Liver (tissue), 9 donors: ENCODE measurements around the gene KATNAL1. TPM values are rescaled to one million over a fixed set of nuclear protein-coding genes. Genes with fewer than 3 reads are reported as not detected.
"Not testable (repeated sequence)": the region's sequence is repeated elsewhere in the genome, so short reads cannot be mapped to it uniquely, and the experiment has no call there.

Experiments
- DNase-seq: peaks from one replicate; pipeline ENCODE4 v3.0.0-alpha.2; 2017; ENCODE audit warnings: low spot score
- H3K27ac ChIP-seq, 2 donors: one replicate each; pipeline ENCODE4 v1.7.0; 2013; ENCODE audit warnings: inconsistent platforms in 2 of 2, low read length in 2 of 2, control low read depth in 1 of 2, low read depth in 1 of 2, mild to moderate bottlenecking in 1 of 2
- H3K27me3 ChIP-seq, 4 donors: one replicate each; pipeline versions ENCODE4 v1.6.1 to v1.7.0; 2013; ENCODE audit warnings: low read length in 3 of 4, inconsistent platforms in 1 of 4, mild to moderate bottlenecking in 1 of 4, moderate library complexity in 1 of 4; ENCODE audit not compliant: control insufficient read depth in 4 of 4, insufficient read depth in 4 of 4
- H3K36me3 ChIP-seq, 4 donors: one replicate each; pipeline versions ENCODE4 v1.6.1 to v1.7.0; 2013; ENCODE audit warnings: low read length in 3 of 4, mild to moderate bottlenecking in 3 of 4, low read depth in 1 of 4, moderate library complexity in 1 of 4; ENCODE audit not compliant: control insufficient read depth in 4 of 4, insufficient read depth in 3 of 4
- H3K4me1 ChIP-seq, 4 donors: one replicate each; pipeline versions ENCODE4 v1.6.1 to v1.7.0; 2013; ENCODE audit warnings: low read length in 3 of 4, mild to moderate bottlenecking in 3 of 4, moderate library complexity in 1 of 4; ENCODE audit not compliant: control insufficient read depth in 4 of 4, insufficient read depth in 4 of 4
- H3K4me3 ChIP-seq, 3 donors: one replicate each; pipeline versions ENCODE4 v1.6.1 to v1.7.0; 2013; ENCODE audit warnings: low read length in 3 of 3, control low read depth in 1 of 3, low read depth in 1 of 3, mild to moderate bottlenecking in 1 of 3
- H3K9ac ChIP-seq, 2 donors: one replicate each; pipeline ENCODE4 v1.7.0; 2013; ENCODE audit warnings: low read length in 2 of 2, mild to moderate bottlenecking in 2 of 2, moderate library complexity in 2 of 2, control low read depth in 1 of 2, low read depth in 1 of 2
- H3K9me3 ChIP-seq, 4 donors: one replicate each; pipeline versions ENCODE4 v1.6.1 to v1.7.0; 2013; ENCODE audit warnings: low read length in 3 of 4; ENCODE audit not compliant: control insufficient read depth in 4 of 4
- EGR1 ChIP-seq, 2 donors: IDR thresholded peaks; 2 replicates each; pipeline ENCODE4 v1.6.1; 2016 to 2018; ENCODE audit warnings: antibody characterized with exemption in 2 of 2, low read depth in 2 of 2
- FOXA1 ChIP-seq: IDR thresholded peaks from 2 replicates; pipeline ENCODE4 v1.6.1; 2016; ENCODE audit warnings: antibody characterized with exemption
- FOXA2 ChIP-seq: IDR thresholded peaks from 2 replicates; pipeline ENCODE4 v1.6.1; 2016; ENCODE audit warnings: antibody characterized with exemption
- GABPA ChIP-seq, 2 donors: IDR thresholded peaks in 1 of 2; conservative IDR thresholded peaks in 1 of 2; 2 replicates each; pipeline ENCODE4 v1.6.1; 2016; ENCODE audit warnings: antibody characterized with exemption in 2 of 2, mild to moderate bottlenecking in 1 of 2, moderate library complexity in 1 of 2
- HNF4A ChIP-seq, 2 donors: conservative IDR thresholded peaks; 2 replicates each; pipeline ENCODE4 v1.6.1; 2016; ENCODE audit warnings: antibody characterized with exemption in 2 of 2, mild to moderate bottlenecking in 2 of 2
- HNF4G ChIP-seq: IDR thresholded peaks from 2 replicates; pipeline ENCODE4 v1.6.1; 2016; ENCODE audit warnings: antibody characterized with exemption
- JUND ChIP-seq, 2 donors: IDR thresholded peaks; 2 replicates each; pipeline ENCODE4 v1.6.1; 2016; ENCODE audit warnings: antibody characterized with exemption in 2 of 2
- MAX ChIP-seq: IDR thresholded peaks from 2 replicates; pipeline ENCODE4 v1.6.1; 2016; ENCODE audit warnings: antibody characterized with exemption
- NR2F2 ChIP-seq: IDR thresholded peaks from 2 replicates; pipeline ENCODE4 v1.6.1; 2016; ENCODE audit warnings: antibody characterized with exemption
- RAD21 ChIP-seq, 2 donors: IDR thresholded peaks; 2 replicates each; pipeline ENCODE4 v1.6.1; 2016; ENCODE audit warnings: antibody characterized with exemption in 2 of 2, mild to moderate bottlenecking in 2 of 2
- REST ChIP-seq: IDR thresholded peaks from 2 replicates; pipeline ENCODE4 v1.6.1; 2016; ENCODE audit warnings: antibody characterized with exemption, mild to moderate bottlenecking
- SP1 ChIP-seq: IDR thresholded peaks from 2 replicates; pipeline ENCODE4 v1.6.1; 2018; ENCODE audit warnings: antibody characterized with exemption, mild to moderate bottlenecking
- TAF1 ChIP-seq: conservative IDR thresholded peaks from 2 replicates; pipeline ENCODE4 v1.6.1; 2016; ENCODE audit warnings: antibody characterized with exemption, mild to moderate bottlenecking
- YY1 ChIP-seq: IDR thresholded peaks from 2 replicates; pipeline ENCODE4 v1.6.1; 2016; ENCODE audit warnings: antibody characterized with exemption, mild to moderate bottlenecking
- WGBS: extraction: QIAGEN DNeasy Blood & Tissue Kit; methylation state at CpG from one replicate; pipeline ENCODE4 v1.1.7; 2013; 5-methylcytosine and 5-hydroxymethylcytosine counted together
- polyA plus RNA-seq, 2 donors: library from polyadenylated mRNA; stranded (reverse) in 1 of 2; unstranded in 1 of 2; fragments of 200-250 nt in 1 of 2; fragments of >200 nt in 1 of 2; fragmentation: Nextera tagmentation in 1 of 2; extraction: Ambion mirVana in 1 of 2; gene quantifications; one replicate each; pipeline versions ENCODE4 v1.2.1 to v1.2.3, GENCODE V29; 2013 to 2015
- total RNA-seq, 2 donors: library from RNA; depleted of rRNA; stranded (reverse); fragments of >200 nt; gene quantifications; one replicate each; pipeline ENCODE4 v1.2.3, GENCODE V29; 2014
- TF ChIP-seq, protein P1 (sequence below): IDR thresholded peaks from 2 replicates; pipeline ENCODE4 v1.6.1; 2016; ENCODE audit warnings: antibody characterized with exemption
- TF ChIP-seq, protein P2 (sequence below): fragments of 150-350 bp; IDR thresholded peaks from 2 replicates; pipeline ENCODE4 v1.5.1; 2017; ENCODE audit warnings: improper control_type of control experiment, low read depth, low read length; ENCODE audit not compliant: missing input control
- TF ChIP-seq, protein P3 (sequence below): IDR thresholded peaks from 2 replicates; pipeline ENCODE4 v1.6.1; 2016; ENCODE audit warnings: antibody characterized with exemption
- donor health status: healthy.
- donor health status: healthy.
- donor health status: healthy.
- donor health status: healthy.
- donor health status: healthy.

KATNAL1 gene
- total and polyA plus RNA-seq, 4 donors = 2.7 to 12.8 (median 6.0) TPM

GRCh38 chr13:30266756-30267155, 40.6 kb downstream of the KATNAL1 start:
- TF ChIP-seq NR2F2 (no peak), HNF4A (conservative IDR thresholded peaks at IDR 0.05) (no peak), HNF4G (no peak), TAF1 (no peak), EGR1 (IDR thresholded peaks at IDR 0.05; ENCODE audit: low read depth in 2 of 2) (no peak), RAD21 (IDR thresholded peaks at IDR 0.05) (no peak), JUND (IDR thresholded peaks at IDR 0.05) (no peak), REST (no peak)
- TF ChIP-seq, protein P1, sequence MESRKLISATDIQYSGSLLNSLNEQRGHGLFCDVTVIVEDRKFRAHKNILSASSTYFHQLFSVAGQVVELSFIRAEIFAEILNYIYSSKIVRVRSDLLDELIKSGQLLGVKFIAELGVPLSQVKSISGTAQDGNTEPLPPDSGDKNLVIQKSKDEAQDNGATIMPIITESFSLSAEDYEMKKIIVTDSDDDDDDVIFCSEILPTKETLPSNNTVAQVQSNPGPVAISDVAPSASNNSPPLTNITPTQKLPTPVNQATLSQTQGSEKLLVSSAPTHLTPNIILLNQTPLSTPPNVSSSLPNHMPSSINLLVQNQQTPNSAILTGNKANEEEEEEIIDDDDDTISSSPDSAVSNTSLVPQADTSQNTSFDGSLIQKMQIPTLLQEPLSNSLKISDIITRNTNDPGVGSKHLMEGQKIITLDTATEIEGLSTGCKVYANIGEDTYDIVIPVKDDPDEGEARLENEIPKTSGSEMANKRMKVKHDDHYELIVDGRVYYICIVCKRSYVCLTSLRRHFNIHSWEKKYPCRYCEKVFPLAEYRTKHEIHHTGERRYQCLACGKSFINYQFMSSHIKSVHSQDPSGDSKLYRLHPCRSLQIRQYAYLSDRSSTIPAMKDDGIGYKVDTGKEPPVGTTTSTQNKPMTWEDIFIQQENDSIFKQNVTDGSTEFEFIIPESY = no peak
- Histone ChIP-seq H3K9me3 (no peaks in the 10 kb centered on the region), H3K4me1 (no peaks in the 10 kb centered on the region), H3K27ac (no peak overlapping the region), H3K4me3 (no peak overlapping the region), H3K36me3 (no peaks in the 10 kb centered on the region), H3K9ac (no peak overlapping the region), H3K27me3 (no peaks in the 10 kb centered on the region)
- DNase-seq = no peak
- 94% methylated on average over 2 of the region's 2 CpGs for WGBS

GRCh38 chr13:30259149-30259733, 48.1 kb downstream of the KATNAL1 start:
- H3K36me3 ChIP-seq, H3K9me3 ChIP-seq, H3K9ac ChIP-seq, H3K4me3 ChIP-seq, H3K27me3 ChIP-seq, DNase-seq, H3K4me1 ChIP-seq, H3K27ac ChIP-seq: not testable (repeated sequence)
- WGBS = 98% methylated on average over 22 of the region's 22 CpGs

DNA sequence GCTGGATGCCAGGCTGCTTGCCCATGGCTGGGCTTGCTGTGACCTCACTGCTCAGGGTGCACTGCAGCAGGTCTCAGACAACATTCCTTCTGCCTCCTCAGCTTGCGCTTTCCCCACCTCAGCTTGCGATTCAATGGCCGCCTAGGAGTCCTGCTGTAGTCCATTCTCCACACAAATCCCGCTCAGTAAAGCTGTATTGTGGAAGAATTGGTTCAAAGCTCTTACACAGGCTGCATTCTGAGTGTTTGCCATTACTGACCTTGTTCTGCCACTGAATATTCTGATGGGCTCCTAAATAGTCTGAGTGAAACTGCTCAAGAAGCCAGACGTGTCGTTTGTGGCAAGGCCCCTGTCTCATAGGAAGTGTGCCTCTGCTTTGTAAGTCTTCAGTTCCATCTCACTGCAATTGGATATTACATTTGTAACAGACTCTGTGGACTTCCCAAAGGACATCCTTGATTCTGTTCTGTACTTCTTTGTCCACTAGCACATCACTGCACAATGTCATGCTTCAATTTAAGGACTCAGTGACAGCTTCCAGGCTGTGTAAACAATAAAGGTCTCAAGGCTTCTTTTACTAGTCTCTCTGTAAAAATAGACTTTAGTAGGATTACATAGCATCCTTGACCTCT, 49.8 kb downstream of the KATNAL1 start:
- WGBS = 92% methylated on average over 6 of the region's 6 CpGs
- no peak for DNase-seq
- Histone ChIP-seq H3K9ac (no peak overlapping the region), H3K4me1 (peaks cover 0 to 4% (median 2%) of the 10 kb centered on the region in 4 donors), H3K4me3 (no peak overlapping the region), H3K27me3 (no peaks in the 10 kb centered on the region), H3K36me3 (no peaks in the 10 kb centered on the region), H3K27ac (no peak overlapping the region), H3K9me3 (no peaks in the 10 kb centered on the region)
- TF ChIP-seq, protein P1 = no peak
- TF ChIP-seq RAD21 (IDR thresholded peaks at IDR 0.05) (no peak), JUND (IDR thresholded peaks at IDR 0.05) (no peak), NR2F2 (no peak), EGR1 (IDR thresholded peaks at IDR 0.05; ENCODE audit: low read depth in 2 of 2) (no peak), FOXA2 (no peak), GABPA (IDR thresholded peaks at IDR 0.05 in 1 of 2, conservative IDR thresholded peaks at IDR 0.05 in 1 of 2) (no peak), MAX (no peak), HNF4A (conservative IDR thresholded peaks at IDR 0.05) (no peak), HNF4G (no peak), SP1 (no peak), YY1 (no peak), FOXA1 (no peak), TAF1 (no peak)
- TF ChIP-seq, protein P2, sequence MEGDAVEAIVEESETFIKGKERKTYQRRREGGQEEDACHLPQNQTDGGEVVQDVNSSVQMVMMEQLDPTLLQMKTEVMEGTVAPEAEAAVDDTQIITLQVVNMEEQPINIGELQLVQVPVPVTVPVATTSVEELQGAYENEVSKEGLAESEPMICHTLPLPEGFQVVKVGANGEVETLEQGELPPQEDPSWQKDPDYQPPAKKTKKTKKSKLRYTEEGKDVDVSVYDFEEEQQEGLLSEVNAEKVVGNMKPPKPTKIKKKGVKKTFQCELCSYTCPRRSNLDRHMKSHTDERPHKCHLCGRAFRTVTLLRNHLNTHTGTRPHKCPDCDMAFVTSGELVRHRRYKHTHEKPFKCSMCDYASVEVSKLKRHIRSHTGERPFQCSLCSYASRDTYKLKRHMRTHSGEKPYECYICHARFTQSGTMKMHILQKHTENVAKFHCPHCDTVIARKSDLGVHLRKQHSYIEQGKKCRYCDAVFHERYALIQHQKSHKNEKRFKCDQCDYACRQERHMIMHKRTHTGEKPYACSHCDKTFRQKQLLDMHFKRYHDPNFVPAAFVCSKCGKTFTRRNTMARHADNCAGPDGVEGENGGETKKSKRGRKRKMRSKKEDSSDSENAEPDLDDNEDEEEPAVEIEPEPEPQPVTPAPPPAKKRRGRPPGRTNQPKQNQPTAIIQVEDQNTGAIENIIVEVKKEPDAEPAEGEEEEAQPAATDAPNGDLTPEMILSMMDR = no peak
- TF ChIP-seq, protein P3, sequence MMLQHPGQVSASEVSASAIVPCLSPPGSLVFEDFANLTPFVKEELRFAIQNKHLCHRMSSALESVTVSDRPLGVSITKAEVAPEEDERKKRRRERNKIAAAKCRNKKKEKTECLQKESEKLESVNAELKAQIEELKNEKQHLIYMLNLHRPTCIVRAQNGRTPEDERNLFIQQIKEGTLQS = no peak
